ENCODE results near the gene CCL25. TPM values are rescaled to one million over a fixed set of nuclear protein-coding genes. Genes with fewer than 3 reads are reported as not detected.

Gene CCL25
- total and polyA plus RNA-seq, 9 donors = 0.18 to 45.5 (median 0.36) TPM; not detected in 4

- Histone ChIP-seq H3K4me1 (ENCODE audit: control insufficient read depth, insufficient read depth, low read length) (no peaks in the 10 kb centered on the region), H3K27me3 (ENCODE audit: control insufficient read depth, insufficient read depth, low read length) (no peaks in the 10 kb centered on the region), H3K4me3 (ENCODE audit: low read length) (no peak overlapping the region), H3K27ac (ENCODE audit: low read length) (no peak overlapping the region), H3K36me3 (ENCODE audit: control insufficient read depth, insufficient read depth, low read length) (peaks cover 12% of the 10 kb centered on the region), H3K9me3 (replicated peaks; ENCODE audit: control insufficient read depth, low read depth, low read length) (peaks cover 2% of the 10 kb centered on the region)
- WGBS (ENCODE audit: insufficient coverage) = 94% methylated on average over 12 of the region's 13 CpGs
- no peak for DNase-seq
These were observed 31.6 kb downstream of the CCL25 start for GRCh38 chr19:8084152-8084551.

GRCh38 chr19:8085598-8086408 is 33.2 kb downstream of the CCL25 start:
- H3K27ac ChIP-seq (ENCODE audit: low read length) = peak overlapping the region; percentile 3
- H3K4me1 ChIP-seq (ENCODE audit: control insufficient read depth, insufficient read depth, low read length) = no peaks in the 10 kb centered on the region
- no peak for DNase-seq
- WGBS (ENCODE audit: insufficient coverage) = 76% methylated on average over 6 of the region's 20 CpGs
- H3K27me3 ChIP-seq (ENCODE audit: control insufficient read depth, insufficient read depth, low read length) = no peaks in the 10 kb centered on the region
- peaks cover 2% of the 10 kb centered on the region for H3K9me3 ChIP-seq (replicated peaks; ENCODE audit: control insufficient read depth, low read depth, low read length)
- H3K4me3 ChIP-seq (ENCODE audit: low read length) = no peak overlapping the region
- peaks cover 11% of the 10 kb centered on the region for H3K36me3 ChIP-seq (ENCODE audit: control insufficient read depth, insufficient read depth, low read length)

GRCh38 chr19:8086849-8087248 is 34.3 kb downstream of the CCL25 start:
- Histone ChIP-seq H3K4me3 (ENCODE audit: low read length) (no peak overlapping the region), H3K9me3 (replicated peaks; ENCODE audit: control insufficient read depth, low read depth, low read length) (peaks cover 2% of the 10 kb centered on the region), H3K4me1 (ENCODE audit: control insufficient read depth, insufficient read depth, low read length) (no peaks in the 10 kb centered on the region), H3K36me3 (ENCODE audit: control insufficient read depth, insufficient read depth, low read length) (peaks cover 17% of the 10 kb centered on the region), H3K27ac (ENCODE audit: low read length) (no peak overlapping the region), H3K27me3 (ENCODE audit: control insufficient read depth, insufficient read depth, low read length) (no peaks in the 10 kb centered on the region)
- DNase-seq = no peak
- WGBS (ENCODE audit: insufficient coverage) = 96% methylated on average over 13 of the region's 13 CpGs

GRCh38 chr19:8087876-8088275 is 35.3 kb downstream of the CCL25 start:
- H3K4me3 ChIP-seq (ENCODE audit: low read length) = no peak overlapping the region
- H3K36me3 ChIP-seq (ENCODE audit: control insufficient read depth, insufficient read depth, low read length) = peaks cover 17% of the 10 kb centered on the region
- 94% methylated on average over 9 of the region's 15 CpGs for WGBS (ENCODE audit: insufficient coverage)
- H3K9me3 ChIP-seq (replicated peaks; ENCODE audit: control insufficient read depth, low read depth, low read length) = peaks cover 2% of the 10 kb centered on the region
- no peaks in the 10 kb centered on the region for H3K27me3 ChIP-seq (ENCODE audit: control insufficient read depth, insufficient read depth, low read length)
- no peak for DNase-seq
- no peak overlapping the region for H3K27ac ChIP-seq (ENCODE audit: low read length)
- no peaks in the 10 kb centered on the region for H3K4me1 ChIP-seq (ENCODE audit: control insufficient read depth, insufficient read depth, low read length)

- WGBS (ENCODE audit: insufficient coverage) = 87% methylated on average over 8 of the region's 8 CpGs
- Histone ChIP-seq H3K27me3 (ENCODE audit: control insufficient read depth, insufficient read depth, low read length) (no peaks in the 10 kb centered on the region), H3K9me3 (replicated peaks; ENCODE audit: control insufficient read depth, low read depth, low read length) (peaks cover 2% of the 10 kb centered on the region), H3K4me1 (ENCODE audit: control insufficient read depth, insufficient read depth, low read length) (no peaks in the 10 kb centered on the region), H3K27ac (ENCODE audit: low read length) (no peak overlapping the region), H3K36me3 (ENCODE audit: control insufficient read depth, insufficient read depth, low read length) (peaks cover 17% of the 10 kb centered on the region), H3K4me3 (ENCODE audit: low read length) (no peak overlapping the region)
- DNase-seq = no peak
These were observed 36.4 kb downstream of the CCL25 start for GRCh38 chr19:8088752-8089663.

GRCh38 chr19:8089664-8090601 is 37.4 kb downstream of the CCL25 start:
- Histone ChIP-seq H3K27me3 (ENCODE audit: control insufficient read depth, insufficient read depth, low read length) (no peaks in the 10 kb centered on the region), H3K4me3 (ENCODE audit: low read length) (no peak overlapping the region), H3K27ac (ENCODE audit: low read length) (no peak overlapping the region), H3K9me3 (replicated peaks; ENCODE audit: control insufficient read depth, low read depth, low read length) (peaks cover 7% of the 10 kb centered on the region), H3K36me3 (ENCODE audit: control insufficient read depth, insufficient read depth, low read length) (peaks cover 21% of the 10 kb centered on the region), H3K4me1 (ENCODE audit: control insufficient read depth, insufficient read depth, low read length) (no peaks in the 10 kb centered on the region)
- 88% methylated on average over 10 of the region's 19 CpGs for WGBS (ENCODE audit: insufficient coverage)
- DNase-seq = no peak

GRCh38 chr19:8090950-8091349 is 38.4 kb downstream of the CCL25 start:
- Histone ChIP-seq H3K9me3 (replicated peaks; ENCODE audit: control insufficient read depth, low read depth, low read length) (peaks cover 17% of the 10 kb centered on the region), H3K4me3 (ENCODE audit: low read length) (no peak overlapping the region), H3K27ac (ENCODE audit: low read length) (no peak overlapping the region), H3K4me1 (ENCODE audit: control insufficient read depth, insufficient read depth, low read length) (no peaks in the 10 kb centered on the region), H3K27me3 (ENCODE audit: control insufficient read depth, insufficient read depth, low read length) (no peaks in the 10 kb centered on the region), H3K36me3 (ENCODE audit: control insufficient read depth, insufficient read depth, low read length) (peaks cover 29% of the 10 kb centered on the region)
- DNase-seq = no peak
- WGBS (ENCODE audit: insufficient coverage) = 71% methylated on average over 2 of the region's 2 CpGs

GRCh38 chr19:8093740-8094139 is 41.2 kb downstream of the CCL25 start:
- H3K4me1 ChIP-seq (ENCODE audit: control insufficient read depth, insufficient read depth, low read length) = no peaks in the 10 kb centered on the region
- no peak overlapping the region for H3K4me3 ChIP-seq (ENCODE audit: low read length)
- H3K9me3 ChIP-seq (replicated peaks; ENCODE audit: control insufficient read depth, low read depth, low read length) = peaks cover 27% of the 10 kb centered on the region
- no peak for DNase-seq
- 100% methylated on average over 2 of the region's 2 CpGs for WGBS (ENCODE audit: insufficient coverage)
- no peak overlapping the region for H3K27ac ChIP-seq (ENCODE audit: low read length)
- H3K36me3 ChIP-seq (ENCODE audit: control insufficient read depth, insufficient read depth, low read length) = peaks cover 35% of the 10 kb centered on the region
- no peaks in the 10 kb centered on the region for H3K27me3 ChIP-seq (ENCODE audit: control insufficient read depth, insufficient read depth, low read length)

- H3K27me3 ChIP-seq (ENCODE audit: control insufficient read depth, insufficient read depth, low read length) = no peaks in the 10 kb centered on the region
- no peak for DNase-seq
- H3K9me3 ChIP-seq (replicated peaks; ENCODE audit: control insufficient read depth, low read depth, low read length) = peaks cover 27% of the 10 kb centered on the region
These were observed 41.8 kb downstream of the CCL25 start for GRCh38 chr19:8094336-8094735.

More at GRCh38 chr19:8094336-8094735, 41.8 kb downstream of the CCL25 start:
- H3K36me3 ChIP-seq (ENCODE audit: control insufficient read depth, insufficient read depth, low read length) = peaks cover 35% of the 10 kb centered on the region
- no peak overlapping the region for H3K4me3 ChIP-seq (ENCODE audit: low read length)
- 75% methylated on average over 4 of the region's 6 CpGs for WGBS (ENCODE audit: insufficient coverage)
- H3K4me1 ChIP-seq (ENCODE audit: control insufficient read depth, insufficient read depth, low read length) = no peaks in the 10 kb centered on the region
- H3K27ac ChIP-seq (ENCODE audit: low read length) = no peak overlapping the region

All from muscle of leg (tissue), 11 donors.